Measurements from ENCODE around the gene PRDM1. TPM values are rescaled to one million over a fixed set of nuclear protein-coding genes. Genes with fewer than 3 reads are reported as not detected.

The PRDM1 gene
- total and polyA plus RNA-seq, 11 donors, result 0.36 to 10.8 (median 1.7) TPM

DNA sequence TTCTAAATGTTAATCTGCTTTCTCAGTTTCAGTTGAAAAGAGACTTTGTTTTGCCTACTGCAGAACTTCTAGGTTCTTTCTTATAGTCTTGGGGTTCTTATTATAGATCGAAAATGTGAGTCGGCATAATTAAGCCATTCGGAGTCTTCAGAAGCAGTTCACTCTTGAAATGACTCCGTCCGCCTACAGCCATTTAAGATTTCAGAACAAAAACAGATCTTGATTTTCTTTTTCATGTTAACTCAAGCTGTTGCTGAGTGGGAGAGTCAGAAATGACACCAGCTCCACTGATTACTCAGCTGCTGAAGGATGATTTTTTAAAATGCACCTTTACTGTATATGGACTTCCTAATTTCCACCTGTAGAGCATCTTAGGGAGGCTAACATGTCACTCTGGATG, 15.9 kb downstream of the PRDM1 start:
- Histone ChIP-seq H3K36me3 (peaks cover 0 to 53% (median 20%) of the 10 kb centered on the region in 9 donors), H3K27ac (peak overlapping the region in 2 of 12 donors; percentile 51 to 96), H3K27me3 (peaks cover 0 to 55% (median 0%) of the 10 kb centered on the region in 9 donors), H3K9me3 (no peaks in the 10 kb centered on the region), H3K4me1 (peaks cover 0 to 40% (median 3%) of the 10 kb centered on the region in 12 donors), H3K4me3 (peak overlapping the region in 1 of 12 donors; percentile 63)
- 88 to 92% (median 90%) methylated on average over 5 of the region's 5 CpGs for WGBS, 4 donors
- no peak for TF ChIP-seq POLR2A (IDR thresholded peaks at IDR 0.05)
- TF ChIP-seq, protein P1, sequence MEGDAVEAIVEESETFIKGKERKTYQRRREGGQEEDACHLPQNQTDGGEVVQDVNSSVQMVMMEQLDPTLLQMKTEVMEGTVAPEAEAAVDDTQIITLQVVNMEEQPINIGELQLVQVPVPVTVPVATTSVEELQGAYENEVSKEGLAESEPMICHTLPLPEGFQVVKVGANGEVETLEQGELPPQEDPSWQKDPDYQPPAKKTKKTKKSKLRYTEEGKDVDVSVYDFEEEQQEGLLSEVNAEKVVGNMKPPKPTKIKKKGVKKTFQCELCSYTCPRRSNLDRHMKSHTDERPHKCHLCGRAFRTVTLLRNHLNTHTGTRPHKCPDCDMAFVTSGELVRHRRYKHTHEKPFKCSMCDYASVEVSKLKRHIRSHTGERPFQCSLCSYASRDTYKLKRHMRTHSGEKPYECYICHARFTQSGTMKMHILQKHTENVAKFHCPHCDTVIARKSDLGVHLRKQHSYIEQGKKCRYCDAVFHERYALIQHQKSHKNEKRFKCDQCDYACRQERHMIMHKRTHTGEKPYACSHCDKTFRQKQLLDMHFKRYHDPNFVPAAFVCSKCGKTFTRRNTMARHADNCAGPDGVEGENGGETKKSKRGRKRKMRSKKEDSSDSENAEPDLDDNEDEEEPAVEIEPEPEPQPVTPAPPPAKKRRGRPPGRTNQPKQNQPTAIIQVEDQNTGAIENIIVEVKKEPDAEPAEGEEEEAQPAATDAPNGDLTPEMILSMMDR (IDR thresholded peaks at IDR 0.05), result no peak
- DNase-seq, result no peak
- intact Hi-C loops (cut with DNase I), result no loop called here
- ATAC-seq, result no peak

DNA sequence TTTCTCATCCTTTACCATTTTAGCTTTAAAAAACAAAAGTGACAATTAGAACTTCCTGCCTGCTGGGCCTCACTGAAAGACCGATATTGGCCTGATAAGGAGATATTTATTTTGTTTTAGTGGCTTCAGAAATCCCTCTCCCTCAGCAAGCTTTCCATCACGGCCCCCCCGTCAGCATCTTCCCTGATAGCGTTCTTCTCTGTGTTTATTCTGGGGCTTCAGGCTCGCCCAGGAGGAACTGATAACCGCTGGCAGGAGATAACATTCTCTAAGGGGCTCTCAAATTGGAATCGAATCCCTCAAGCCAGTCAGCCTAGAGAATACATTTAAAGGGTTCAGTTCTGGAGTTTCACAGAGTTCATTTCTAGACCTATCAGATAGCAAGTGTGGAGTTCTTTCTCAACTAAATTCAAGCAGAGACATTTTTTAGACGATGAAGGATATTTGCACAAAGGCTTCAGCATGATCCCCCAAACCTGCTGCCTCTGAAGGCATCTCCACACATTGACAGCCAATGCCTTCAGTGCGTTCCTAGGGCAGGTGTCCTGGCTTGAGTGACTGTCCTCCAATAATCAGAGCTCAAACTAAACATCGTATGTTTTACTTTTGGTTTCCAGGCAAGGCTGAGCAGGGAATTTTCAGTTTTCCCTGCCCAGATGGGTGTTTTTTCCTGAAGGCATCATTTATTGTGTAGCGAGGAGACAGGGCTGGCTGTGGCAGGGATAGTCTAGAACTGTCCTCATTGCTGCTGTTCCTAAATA, 17.0 kb downstream of the PRDM1 start:
- H3K27me3 ChIP-seq, result peaks cover 0 to 44% (median 0%) of the 10 kb centered on the region in 9 donors
- ATAC-seq, result peak in 1 of 4 donors; percentile 24
- H3K27ac ChIP-seq, result peak overlapping the region in 9 of 12 donors; percentile 1 to 96 (median 45)

DNA sequence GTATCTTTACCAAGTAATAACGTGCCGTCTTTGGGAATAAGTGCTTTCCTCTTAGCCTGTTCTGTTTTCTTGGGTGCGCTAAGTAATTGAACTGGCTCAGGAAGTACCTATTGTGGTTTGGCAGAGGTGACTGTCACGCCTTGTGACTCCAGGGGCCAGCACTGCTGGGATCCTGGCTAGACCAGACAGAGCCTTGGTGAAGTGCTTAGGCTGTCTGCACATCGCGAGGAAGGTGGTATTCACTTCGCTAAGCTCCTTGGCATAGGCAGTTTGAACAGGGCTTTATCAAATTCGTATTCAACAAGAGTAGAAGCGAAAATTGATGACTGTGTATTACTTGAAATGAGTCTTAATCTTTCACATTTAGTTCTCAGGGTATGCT, 17.6 kb downstream of the PRDM1 start:
- ATAC-seq, result peak; percentile 25 to 46 (median 42)
- WGBS, 4 donors, result 46 to 49% (median 48%) methylated on average over 9 of the region's 9 CpGs
- Histone ChIP-seq H3K27ac (peak overlapping the region in 7 of 12 donors; percentile 1 to 96 (median 51)), H3K4me1 (peaks cover 0 to 27% (median 1%) of the 10 kb centered on the region in 12 donors), H3K27me3 (peaks cover 0 to 40% (median 0%) of the 10 kb centered on the region in 9 donors), H3K4me3 (peak overlapping the region in 11 of 12 donors; percentile 8 to 63 (median 35)), H3K36me3 (peaks cover 0 to 69% (median 31%) of the 10 kb centered on the region in 9 donors), H3K9me3 (no peaks in the 10 kb centered on the region)
- no peak for DNase-seq
- TF ChIP-seq POLR2A (IDR thresholded peaks at IDR 0.05), result no peak
- TF ChIP-seq, protein P1 (IDR thresholded peaks at IDR 0.05), result no peak
- intact Hi-C loops (cut with DNase I), result no loop called here

More for the DNA sequence above, 17.0 kb downstream of the PRDM1 start:
- Histone ChIP-seq H3K9me3 (no peaks in the 10 kb centered on the region), H3K4me3 (peak overlapping the region in 11 of 12 donors; percentile 8 to 63 (median 35)), H3K36me3 (peaks cover 0 to 63% (median 31%) of the 10 kb centered on the region in 9 donors), H3K4me1 (peaks cover 0 to 31% (median 1%) of the 10 kb centered on the region in 12 donors)
- TF ChIP-seq, protein P1 (IDR thresholded peaks at IDR 0.05), result no peak
- intact Hi-C loops (cut with DNase I), result no loop called here
- DNase-seq, result no peak
- WGBS, 4 donors, result 16 to 24% (median 19%) methylated on average over 11 of the region's 11 CpGs

- DNase-seq (no peak), ATAC-seq (no peak)
- peaks cover 0 to 72% (median 32%) of the 10 kb centered on the region in 9 donors for H3K36me3 ChIP-seq
- TF ChIP-seq, protein P1 (IDR thresholded peaks at IDR 0.05), result no peak
- TF ChIP-seq POLR2A (IDR thresholded peaks at IDR 0.05), result no peak
- no peak overlapping the region for H3K4me3 ChIP-seq
- intact Hi-C loops (cut with DNase I), result no loop called here
- 91 to 95% (median 93%) methylated on average over 7 of the region's 7 CpGs for WGBS, 4 donors
- peaks cover 0 to 21% (median 1%) of the 10 kb centered on the region in 12 donors for H3K4me1 ChIP-seq
- H3K27ac ChIP-seq, result no peak overlapping the region
- H3K27me3 ChIP-seq, result peaks cover 0 to 36% (median 0%) of the 10 kb centered on the region in 9 donors
- H3K9me3 ChIP-seq, result no peaks in the 10 kb centered on the region
These were observed 18.3 kb downstream of the PRDM1 start for GRCh38 chr6:106104476-106104875.

Data from heart left ventricle (tissue), 16 donors.